HCT116 (cell line): ENCODE measurements around the gene ATXN7L1. TPM values are rescaled to one million over a fixed set of nuclear protein-coding genes. Genes with fewer than 3 reads are reported as not detected.

Source experiments
- ATAC-seq: fragments of 200-7000 bp; cut with Tn5 transposase; 2 replicates; pipeline ENCODE4 v1.9.1; 2020; ENCODE audit warnings: mild to moderate bottlenecking, moderate library complexity
- BruUV-seq: library from RNA; stranded (reverse); fragments of 400-500 nt; replicated peaks from 2 replicates; lab custom pipeline; 2021; lab: Mats Ljungman, UMichigan
- CTCF ChIA-PET: fragments of 300-600 bp; sonication (Branson Sonifier 250); formaldehyde crosslinking; loops from one replicate; lab custom pipeline; 2021; ENCODE audit warnings: antibody characterized with exemption; lab: Charles Lee
- POLR2A ChIA-PET: fragments of 300-600, 350-600 bp; sonication (Branson Sonifier 250); formaldehyde crosslinking; loops from one replicate; lab custom pipeline; 2021; ENCODE audit warnings: antibody characterized with exemption; lab: Charles Lee
- RAD21 ChIA-PET, 2 experiments: fragments of 300-600 bp; sonication (Branson Sonifier 250); formaldehyde crosslinking; loops; one replicate each; lab custom pipeline; 2023; ENCODE audit warnings: low total read pairs in 2 of 2; ENCODE audit not compliant: uncharacterized antibody in 2 of 2, unreplicated experiment in 2 of 2, low non-redundant PET in 1 of 2; lab: Charles Lee
- DNase-seq: peaks from one replicate; pipeline ENCODE4 v3.0.0-alpha.2; 2010; ENCODE audit warnings: low read depth, low spot score
- H2AFZ ChIP-seq: fragments of 200-600 bp; shearing (Covaris generic), sonication (generic); 2 replicates; pipeline ENCODE4 v1.6.1; 2017; ENCODE audit warnings: low read depth, mixed run types, mixed read lengths, antibody characterized with exemption, low read length; ENCODE audit not compliant: poor library complexity, severe bottlenecking
- H3K27ac ChIP-seq: 2 replicates; pipeline ENCODE4 v1.5.1; 2012; ENCODE audit warnings: low read depth, low read length
- H3K27me3 ChIP-seq: fragments of 200-600 bp; sonication (generic); 2 replicates; pipeline ENCODE4 v1.6.1; 2016; ENCODE audit warnings: mixed run types, low read length, mixed read lengths; ENCODE audit not compliant: insufficient read depth
- H3K36me3 ChIP-seq, 2 experiments: fragments of 200-500 bp in 1 of 2; fragments of 200-600 bp in 1 of 2; sonication (Bioruptor generic) in 1 of 2; sonication (generic) in 1 of 2; 2 replicates each; pipeline versions ENCODE4 v1.5.1 to v1.6.1; 2014 to 2016; ENCODE audit warnings: low read length in 2 of 2, inconsistent platforms in 1 of 2, mixed read lengths in 1 of 2, mixed run types in 1 of 2; ENCODE audit not compliant: insufficient read depth in 2 of 2, control insufficient read depth in 1 of 2
- H3K4me1 ChIP-seq, 2 experiments: fragments of 200-600 bp in 1 of 2; sonication (generic) in 1 of 2; 2 replicates each; pipeline versions ENCODE4 v1.5.1 to v1.6.1; 2012 to 2017; ENCODE audit warnings: low read length in 2 of 2, inconsistent platforms in 1 of 2, mild to moderate bottlenecking in 1 of 2, mixed read lengths in 1 of 2, mixed run types in 1 of 2, moderate library complexity in 1 of 2; ENCODE audit not compliant: insufficient read depth in 2 of 2, control insufficient read depth in 1 of 2
- H3K4me2 ChIP-seq: fragments of 200-600 bp; sonication (generic); 2 replicates; pipeline ENCODE4 v1.6.1; 2017; ENCODE audit warnings: mixed run types, low read length, mixed read lengths
- H3K4me3 ChIP-seq, 2 experiments: fragments of 200-600 bp in 1 of 2; sonication (generic) in 1 of 2; replicated peaks in 1 of 2; 2 replicates each; pipeline ENCODE4 v1.5.1; 2011 to 2016; ENCODE audit warnings: low read length in 2 of 2, control low read depth in 1 of 2, low read depth in 1 of 2, mild to moderate bottlenecking in 1 of 2, mixed read lengths in 1 of 2, mixed run types in 1 of 2
- H3K79me2 ChIP-seq: fragments of 200-600 bp; sonication (generic); 2 replicates; pipeline ENCODE4 v1.6.1; 2017; ENCODE audit warnings: mild to moderate bottlenecking, mixed run types, low read length, moderate library complexity, mixed read lengths; ENCODE audit not compliant: insufficient read depth
- H3K9ac ChIP-seq: fragments of 200-600 bp; sonication (generic); 2 replicates; pipeline ENCODE4 v1.6.1; 2016; ENCODE audit warnings: low read length, mixed read lengths
- H3K9me2 ChIP-seq: fragments of 200-600 bp; sonication (generic), shearing (Covaris generic); 2 replicates; pipeline ENCODE4 v1.6.1; 2017; ENCODE audit warnings: mixed run types, mild to moderate bottlenecking, moderate library complexity; ENCODE audit not compliant: insufficient read depth
- H3K9me3 ChIP-seq, 2 experiments: fragments of 200-500 bp in 1 of 2; fragments of 200-600 bp in 1 of 2; sonication (Bioruptor generic) in 1 of 2; sonication (generic) in 1 of 2; 2 replicates each; pipeline ENCODE4 v1.6.1; 2014 to 2017; ENCODE audit warnings: low read length in 2 of 2, mixed read lengths in 2 of 2, inconsistent platforms in 1 of 2, low read depth in 1 of 2, mild to moderate bottlenecking in 1 of 2, mixed run types in 1 of 2, moderate library complexity in 1 of 2; ENCODE audit not compliant: control insufficient read depth in 1 of 2, insufficient read depth in 1 of 2
- H4K20me1 ChIP-seq: fragments of 200-600 bp; sonication (generic), shearing (Covaris generic); 2 replicates; pipeline ENCODE4 v1.6.1; 2017; ENCODE audit warnings: mixed run types, mild to moderate bottlenecking, moderate library complexity; ENCODE audit not compliant: insufficient read depth
- CEBPB ChIP-seq: IDR thresholded peaks from 2 replicates; pipeline ENCODE4 v1.6.1; 2012; ENCODE audit warnings: low read depth
- CTCF ChIP-seq, 3 experiments: fragments of 200-600 bp in 1 of 3; sonication (generic) in 1 of 3; IDR thresholded peaks in 2 of 3; conservative IDR thresholded peaks in 1 of 3; 2 replicates each; pipeline ENCODE4 v1.5.1; 2012 to 2017; ENCODE audit warnings: low read depth in 2 of 3, low read length in 2 of 3, antibody characterized with exemption in 1 of 3, borderline replicate concordance in 1 of 3, control low read depth in 1 of 3, mild to moderate bottlenecking in 1 of 3, mixed read lengths in 1 of 3, mixed run types in 1 of 3, moderate library complexity in 1 of 3; ENCODE audit not compliant: insufficient read depth in 1 of 3
- ELF1 ChIP-seq: IDR thresholded peaks from 2 replicates; pipeline ENCODE4 v1.6.1; 2012; ENCODE audit warnings: low read depth, borderline replicate concordance
- EZH2 ChIP-seq: fragments of 200-600 bp; sonication (generic); IDR thresholded peaks from 2 replicates; pipeline ENCODE4 v1.6.1; 2017; ENCODE audit warnings: antibody characterized with exemption, mixed run types
- FOSL1 ChIP-seq: IDR thresholded peaks from 2 replicates; pipeline ENCODE4 v1.6.1; 2012; ENCODE audit warnings: low read depth
- POLR2A ChIP-seq: IDR thresholded peaks from 2 replicates; pipeline ENCODE4 v1.7.0; 2011; ENCODE audit warnings: borderline replicate concordance; ENCODE audit not compliant: insufficient read depth, insufficient read length; ENCODE audit errors: extremely low read depth
- RAD21 ChIP-seq: IDR thresholded peaks from 2 replicates; pipeline ENCODE4 v1.6.1; 2012; ENCODE audit warnings: low read depth, mild to moderate bottlenecking
- REST ChIP-seq: IDR thresholded peaks from 2 replicates; pipeline ENCODE4 v1.6.1; 2012; ENCODE audit warnings: low read depth
- SP1 ChIP-seq: IDR thresholded peaks from 2 replicates; pipeline ENCODE4 v1.6.1; 2012; ENCODE audit warnings: low read depth
- TCF7L2 ChIP-seq: IDR thresholded peaks from 2 replicates; pipeline ENCODE4 v1.7.0; 2011; ENCODE audit warnings: borderline replicate concordance, inconsistent platforms; ENCODE audit not compliant: insufficient read depth, insufficient read length; ENCODE audit errors: extremely low read depth
- YY1 ChIP-seq: IDR thresholded peaks from 2 replicates; pipeline ENCODE4 v1.6.1; 2011; ENCODE audit warnings: low read length, low read depth, moderate library complexity, mild to moderate bottlenecking; ENCODE audit not compliant: insufficient replicate concordance; ENCODE audit errors: extremely low read depth
- ZFX ChIP-seq: fragments of 450-650 bp; IDR thresholded peaks from 2 replicates; pipeline ENCODE4 v1.6.1; 2017
- intact Hi-C: fragments of 100-400 bp; cut with micrococcal nuclease; formaldehyde crosslinking; loops from 2 replicates; pipeline ENCODE4 v1.10.0; 2022
- total RNA-seq: library from RNA; stranded (reverse); gene quantifications from one replicate; pipeline ENCODE4 v1.2.1, GENCODE V29; 2021; ENCODE audit not compliant: unreplicated experiment

Gene ATXN7L1
- total RNA-seq, 1 experiment from 2014 or later: 11.5 TPM

DNA sequence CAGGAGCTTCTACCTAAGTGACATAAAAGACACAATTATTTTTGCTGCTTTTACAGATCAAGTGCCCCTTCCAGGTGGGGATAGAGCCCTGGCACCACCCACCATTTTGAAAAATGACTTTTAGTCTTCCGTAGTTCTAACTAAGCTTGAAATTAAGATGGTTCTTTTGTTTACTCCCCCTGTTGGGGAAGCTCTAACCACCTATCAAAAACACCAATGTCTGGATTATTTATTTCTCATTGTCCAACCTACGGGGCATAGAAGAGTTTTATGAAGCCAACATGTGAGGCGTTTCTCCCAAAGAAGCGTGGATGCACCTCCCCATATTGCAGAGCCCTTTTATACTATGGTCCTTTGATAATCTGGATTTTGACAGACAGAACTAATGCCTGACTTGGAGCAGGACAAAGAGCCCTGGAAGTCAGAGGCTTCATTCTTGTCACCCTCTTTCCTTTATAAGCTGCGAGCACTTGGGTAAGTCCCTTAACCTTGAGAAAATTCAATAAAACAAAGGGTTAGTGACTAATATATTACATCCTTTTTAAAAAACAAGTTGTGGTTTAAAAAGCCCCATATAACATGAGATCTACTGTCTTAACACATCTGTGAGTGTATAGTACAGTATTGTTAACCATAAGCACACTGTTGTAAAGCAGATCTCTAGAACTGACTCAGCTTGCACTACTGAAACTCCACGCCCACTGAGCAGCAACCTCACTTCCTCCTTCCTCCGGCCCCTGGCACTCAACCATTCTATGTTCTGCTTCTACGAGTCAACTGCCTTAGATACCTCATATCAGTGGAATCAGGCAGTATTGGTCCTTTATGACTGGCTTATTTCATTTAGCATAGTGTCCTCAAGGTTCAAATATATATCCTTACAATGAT is 67.5 kb downstream of the ATXN7L1 start:
- no peaks in the 10 kb centered on the region for H3K79me2 ChIP-seq
- no peak overlapping the region for H3K27ac ChIP-seq
- no peaks in the 10 kb centered on the region for H3K9me3 ChIP-seq
- H2AFZ ChIP-seq: no peak overlapping the region
- no peak overlapping the region for H3K9ac ChIP-seq
- CTCF ChIA-PET: interaction anchor here (1.1 kb wide), 1 partner anchor 9 kb away, joined by 3 read pairs; no protein-coding TSS in a partner anchor
- no TSS peak for BruUV-seq
- 0 out of 6 replicates have a peak, but pooled peaks of 1 of the 3 experiments have one; percentile 5 for TF ChIP-seq CTCF (IDR thresholded peaks at IDR 0.05 in 2 of 3, conservative IDR thresholded peaks at IDR 0.05 in 1 of 3; ENCODE audit: borderline replicate concordance in 1 of 3, insufficient read depth in 1 of 3, low read depth in 2 of 3, low read length in 2 of 3)
- TF ChIP-seq ZFX: no peak
- DNase-seq (no peak), ATAC-seq (no peak)
- RAD21 ChIA-PET: no interaction called here
- H3K4me1 ChIP-seq: peaks cover 30 to 58% of the 10 kb centered on the region in 2 experiments
- no peaks in the 10 kb centered on the region for H4K20me1 ChIP-seq
- H3K36me3 ChIP-seq: no peaks in the 10 kb centered on the region
- no peaks in the 10 kb centered on the region for H3K9me2 ChIP-seq
- no peaks in the 10 kb centered on the region for H3K27me3 ChIP-seq
- no peak overlapping the region for H3K4me3 ChIP-seq
- H3K4me2 ChIP-seq: peak overlapping the region; percentile 51
- POLR2A ChIA-PET: no interaction called here
- intact Hi-C loops: no loop called here

DNA sequence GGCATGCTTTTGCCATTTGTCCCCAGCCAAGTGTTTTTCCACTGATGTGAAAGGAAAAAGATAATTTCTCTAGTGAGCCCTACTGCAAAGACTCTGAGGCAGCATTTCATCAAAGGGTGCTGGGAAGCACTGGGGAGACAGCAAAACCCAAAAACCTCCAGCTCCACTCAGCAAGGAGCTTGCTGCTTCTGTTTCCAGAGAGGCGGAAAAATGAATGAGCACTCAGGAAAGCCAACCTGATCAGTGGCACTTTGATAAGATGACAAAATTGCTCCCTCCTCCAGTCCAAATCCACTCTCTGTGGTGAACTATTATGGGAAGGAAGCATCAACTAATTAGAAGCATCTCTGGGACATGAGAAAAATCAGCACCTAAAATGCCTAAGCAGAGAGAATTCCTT is 68.2 kb downstream of the ATXN7L1 start:
- H3K27me3 ChIP-seq: no peaks in the 10 kb centered on the region
- BruUV-seq: no TSS peak
- ATAC-seq (no peak), DNase-seq (no peak)
- intact Hi-C loops: no loop called here
- no peak overlapping the region for H3K4me3 ChIP-seq
- no peak overlapping the region for H2AFZ ChIP-seq
- TF ChIP-seq FOSL1 (no peak), RAD21 (no peak), YY1 (no peak), POLR2A (no peak), EZH2 (no peak), ELF1 (no peak), ZFX (no peak), CEBPB (no peak), TCF7L2 (no peak), SP1 (no peak), REST (no peak)
- RAD21 ChIA-PET: no interaction called here
- H3K9me3 ChIP-seq: no peaks in the 10 kb centered on the region
- H3K4me1 ChIP-seq: peaks cover 32 to 65% of the 10 kb centered on the region in 2 experiments
- POLR2A ChIA-PET: no interaction called here
- H4K20me1 ChIP-seq: no peaks in the 10 kb centered on the region
- CTCF ChIA-PET: interaction anchor here (1.1 kb wide), 1 partner anchor 10 kb away, joined by 3 read pairs; no protein-coding TSS in a partner anchor
- H3K79me2 ChIP-seq: no peaks in the 10 kb centered on the region
- H3K27ac ChIP-seq: no peak overlapping the region
- no peak overlapping the region for H3K4me2 ChIP-seq
- no peaks in the 10 kb centered on the region for H3K9me2 ChIP-seq
- no peak overlapping the region for H3K9ac ChIP-seq
- no peaks in the 10 kb centered on the region for H3K36me3 ChIP-seq
